SH-SY5Y (cell line): ENCODE results near the gene IQCC.

ENCODE experiments used
- GATA2 ChIP-seq: IDR thresholded peaks from 2 replicates; pipeline ENCODE4 v1.6.1; 2011; ENCODE audit warnings: mild to moderate bottlenecking, low read depth, low read length
- GATA3 ChIP-seq: IDR thresholded peaks from 2 replicates; pipeline ENCODE4 v1.6.1; 2011; ENCODE audit warnings: low read depth, mild to moderate bottlenecking, low read length, moderate library complexity

GRCh38 chr1:32172621-32173245, 32.7 kb upstream of the IQCC start:
- no peak for TF ChIP-seq GATA2
- TF ChIP-seq GATA3, result no peak
